ENCODE data around the gene SIGLEC9.
A peak's percentile ranks its signal among the peaks of the same experiment; 100 is the strongest.

The SIGLEC9 gene

DNA sequence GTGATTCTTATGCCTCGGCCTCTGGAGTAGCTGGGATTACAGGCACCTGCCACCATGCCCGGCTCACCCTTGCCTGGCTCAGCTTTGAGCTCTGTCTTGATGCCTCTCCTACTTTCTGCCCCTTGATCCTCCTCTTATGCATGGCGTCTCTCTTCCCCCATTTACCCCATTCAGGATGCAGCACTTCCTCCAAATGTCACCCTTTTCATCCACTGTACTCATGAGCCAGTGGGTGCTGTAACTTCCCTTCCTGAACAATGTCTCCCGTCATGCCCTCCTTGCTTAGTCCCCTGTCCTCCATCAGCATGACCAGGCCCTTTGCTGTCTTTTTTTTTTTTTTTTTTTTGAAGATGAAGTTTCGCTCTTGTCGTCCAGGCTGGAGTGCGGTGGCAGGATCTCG, 3.4 kb upstream of the SIGLEC9 start:
- Histone ChIP-seq H3K4me3 (ENCODE audit: low read length in 2 of 2) (no peak overlapping the region), H3K4me1 (ENCODE audit: control insufficient read depth in 2 of 2, insufficient read depth in 2 of 2, low read length in 2 of 2) (peaks cover 0 to 6% of the 10 kb centered on the region in 2 donors), H3K27ac (ENCODE audit: low read depth in 2 of 2, low read length in 2 of 2) (no peak overlapping the region), H3K27me3 (ENCODE audit: control insufficient read depth in 2 of 2, insufficient read depth in 2 of 2, low read length in 2 of 2) (no peaks in the 10 kb centered on the region), H3K36me3 (ENCODE audit: control insufficient read depth in 2 of 2, insufficient read depth in 2 of 2, low read length in 2 of 2) (no peaks in the 10 kb centered on the region), H3K9ac (ENCODE audit: low read depth in 1 of 2, low read length in 2 of 2) (no peak overlapping the region), H3K9me3 (ENCODE audit: control insufficient read depth in 2 of 2, low read length in 2 of 2) (no peaks in the 10 kb centered on the region)

DNA sequence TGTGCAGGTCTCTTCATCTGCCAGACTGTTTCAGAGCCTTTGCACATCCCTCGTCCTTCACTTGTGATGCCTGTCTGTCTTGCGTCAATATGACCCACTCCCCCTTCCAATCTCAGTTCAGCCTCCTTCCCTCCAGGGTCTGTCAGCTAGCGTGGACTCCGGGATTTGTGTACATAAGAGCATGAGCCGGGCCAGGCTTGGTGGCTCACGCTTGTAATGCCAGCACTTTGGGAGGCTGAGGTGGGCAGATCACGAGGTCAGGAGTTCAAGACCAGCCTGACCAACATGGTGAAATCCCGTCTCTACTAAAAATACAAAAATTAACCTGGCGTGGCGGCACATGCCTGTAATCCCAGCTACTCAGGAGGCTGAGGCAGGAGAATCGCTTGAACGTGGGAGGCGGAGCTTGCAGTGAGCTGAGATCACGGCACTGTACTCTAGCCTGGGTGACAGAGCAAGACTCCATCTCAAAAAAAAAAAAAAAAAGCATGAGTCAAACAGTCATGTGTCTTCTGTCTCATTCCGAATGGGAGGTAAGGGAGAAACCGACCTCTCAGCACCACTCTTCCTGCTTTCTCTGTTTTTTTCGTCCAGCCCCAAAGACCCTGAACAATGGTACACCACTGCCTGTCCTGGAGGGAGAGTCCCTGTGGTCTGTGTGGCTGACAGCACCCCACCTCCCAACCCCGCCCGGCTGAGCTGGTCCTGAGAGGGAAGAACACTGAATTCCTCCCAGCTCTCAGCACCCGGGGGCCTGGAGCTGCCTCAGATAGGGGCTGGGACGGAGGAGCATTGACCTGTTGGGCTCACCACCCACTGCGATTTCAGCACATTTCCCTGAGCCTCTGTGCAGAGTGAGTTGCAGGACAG, 2.4 kb upstream of the SIGLEC9 start:
- H3K36me3 ChIP-seq (ENCODE audit: control insufficient read depth in 2 of 2, insufficient read depth in 2 of 2, low read length in 2 of 2): no peaks in the 10 kb centered on the region
- H3K4me3 ChIP-seq (ENCODE audit: low read length in 2 of 2): no peak overlapping the region
- peaks cover 0 to 6% of the 10 kb centered on the region in 2 donors for H3K4me1 ChIP-seq (ENCODE audit: control insufficient read depth in 2 of 2, insufficient read depth in 2 of 2, low read length in 2 of 2)
- no peak overlapping the region for H3K9ac ChIP-seq (ENCODE audit: low read depth in 1 of 2, low read length in 2 of 2)
- no peaks in the 10 kb centered on the region for H3K27me3 ChIP-seq (ENCODE audit: control insufficient read depth in 2 of 2, insufficient read depth in 2 of 2, low read length in 2 of 2)
- no peaks in the 10 kb centered on the region for H3K9me3 ChIP-seq (ENCODE audit: control insufficient read depth in 2 of 2, low read length in 2 of 2)
- peak overlapping the region in 1 of 2 donors; percentile 16 for H3K27ac ChIP-seq (ENCODE audit: low read depth in 2 of 2, low read length in 2 of 2)

DNA sequence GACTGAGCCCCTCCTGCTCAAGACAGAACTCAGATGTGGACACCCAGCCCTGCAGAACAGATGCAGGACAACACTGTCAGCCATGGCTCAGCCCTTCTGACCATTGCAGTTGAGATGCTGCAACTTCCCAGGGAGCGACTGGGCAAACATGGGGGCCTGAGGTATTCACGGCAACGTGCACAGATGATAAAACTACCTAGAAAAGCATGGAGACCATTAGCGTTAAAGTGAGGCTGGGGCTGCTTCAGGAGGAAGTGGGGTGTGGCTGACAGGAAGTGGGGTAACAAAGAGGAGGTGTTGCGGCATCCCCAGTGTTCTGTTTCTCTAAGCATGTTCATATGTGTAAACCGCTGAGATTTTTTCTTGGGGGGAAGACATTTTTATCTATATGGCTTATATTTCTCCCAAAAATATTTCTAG, 1.3 kb upstream of the SIGLEC9 start:
- H3K4me1 ChIP-seq (ENCODE audit: control insufficient read depth in 2 of 2, insufficient read depth in 2 of 2, low read length in 2 of 2): peaks cover 4 to 9% of the 10 kb centered on the region in 2 donors
- H3K36me3 ChIP-seq (ENCODE audit: control insufficient read depth in 2 of 2, insufficient read depth in 2 of 2, low read length in 2 of 2): no peaks in the 10 kb centered on the region
- H3K4me3 ChIP-seq (ENCODE audit: low read length in 2 of 2): no peak overlapping the region
- H3K27me3 ChIP-seq (ENCODE audit: control insufficient read depth in 2 of 2, insufficient read depth in 2 of 2, low read length in 2 of 2): no peaks in the 10 kb centered on the region
- H3K9ac ChIP-seq (ENCODE audit: low read depth in 1 of 2, low read length in 2 of 2): no peak overlapping the region
- H3K27ac ChIP-seq (ENCODE audit: low read depth in 2 of 2, low read length in 2 of 2): peak overlapping the region in 1 of 2 donors; percentile 16
- no peaks in the 10 kb centered on the region for H3K9me3 ChIP-seq (ENCODE audit: control insufficient read depth in 2 of 2, low read length in 2 of 2)

DNA sequence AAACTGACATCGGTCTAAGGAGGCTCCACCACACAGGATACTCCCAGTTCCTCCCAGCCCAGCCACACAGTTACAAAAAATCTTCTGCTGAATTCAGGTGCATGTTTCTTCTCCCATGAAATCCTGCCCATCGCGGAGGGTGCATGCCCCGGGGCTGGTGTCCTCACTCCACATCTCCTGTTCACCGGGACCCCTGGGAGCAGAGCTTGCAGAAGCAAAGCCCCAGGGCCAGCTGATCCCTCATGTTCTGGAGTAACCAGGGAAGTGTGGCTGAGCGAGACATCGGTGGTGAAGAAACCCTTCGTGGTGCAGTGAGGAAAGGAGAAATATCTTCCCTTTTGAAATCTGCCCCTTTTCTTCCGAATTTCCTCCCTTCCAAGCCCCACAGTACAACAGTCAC, 904 bp upstream of the SIGLEC9 start:
- Histone ChIP-seq H3K9ac (ENCODE audit: low read depth in 1 of 2, low read length in 2 of 2) (no peak overlapping the region), H3K27me3 (ENCODE audit: control insufficient read depth in 2 of 2, insufficient read depth in 2 of 2, low read length in 2 of 2) (no peaks in the 10 kb centered on the region), H3K9me3 (ENCODE audit: control insufficient read depth in 2 of 2, low read length in 2 of 2) (no peaks in the 10 kb centered on the region), H3K4me1 (ENCODE audit: control insufficient read depth in 2 of 2, insufficient read depth in 2 of 2, low read length in 2 of 2) (peaks cover 6 to 13% of the 10 kb centered on the region in 2 donors), H3K36me3 (ENCODE audit: control insufficient read depth in 2 of 2, insufficient read depth in 2 of 2, low read length in 2 of 2) (no peaks in the 10 kb centered on the region), H3K4me3 (ENCODE audit: low read length in 2 of 2) (no peak overlapping the region), H3K27ac (ENCODE audit: low read depth in 2 of 2, low read length in 2 of 2) (peak overlapping the region in 1 of 2 donors; percentile 43)

DNA sequence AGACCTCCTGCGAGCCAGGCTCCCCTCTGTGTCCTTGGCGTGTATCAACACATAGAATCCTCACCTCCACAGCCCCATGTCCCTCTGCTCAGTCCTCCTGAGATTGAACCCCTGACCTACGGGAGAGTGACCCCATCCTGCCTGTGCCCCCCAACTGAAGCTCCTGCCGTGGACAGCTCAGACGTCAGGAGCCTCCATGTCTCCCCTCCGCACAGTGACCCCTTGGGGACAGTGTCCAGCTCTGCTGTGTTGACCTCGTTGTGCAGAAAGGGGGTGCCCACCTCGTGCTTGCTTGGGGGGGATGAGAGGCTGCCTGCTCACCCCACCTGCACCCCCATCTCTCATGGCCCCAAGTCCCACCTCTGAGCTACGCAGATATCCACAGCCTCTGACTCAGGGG, 490 bp upstream of the SIGLEC9 start:
- Histone ChIP-seq H3K9ac (ENCODE audit: low read depth in 1 of 2, low read length in 2 of 2) (no peak overlapping the region), H3K36me3 (ENCODE audit: control insufficient read depth in 2 of 2, insufficient read depth in 2 of 2, low read length in 2 of 2) (no peaks in the 10 kb centered on the region), H3K27ac (ENCODE audit: low read depth in 2 of 2, low read length in 2 of 2) (peak overlapping the region in 1 of 2 donors; percentile 43), H3K27me3 (ENCODE audit: control insufficient read depth in 2 of 2, insufficient read depth in 2 of 2, low read length in 2 of 2) (no peaks in the 10 kb centered on the region), H3K9me3 (ENCODE audit: control insufficient read depth in 2 of 2, low read length in 2 of 2) (no peaks in the 10 kb centered on the region), H3K4me1 (ENCODE audit: control insufficient read depth in 2 of 2, insufficient read depth in 2 of 2, low read length in 2 of 2) (peaks cover 7 to 13% of the 10 kb centered on the region in 2 donors), H3K4me3 (ENCODE audit: low read length in 2 of 2) (no peak overlapping the region)

DNA sequence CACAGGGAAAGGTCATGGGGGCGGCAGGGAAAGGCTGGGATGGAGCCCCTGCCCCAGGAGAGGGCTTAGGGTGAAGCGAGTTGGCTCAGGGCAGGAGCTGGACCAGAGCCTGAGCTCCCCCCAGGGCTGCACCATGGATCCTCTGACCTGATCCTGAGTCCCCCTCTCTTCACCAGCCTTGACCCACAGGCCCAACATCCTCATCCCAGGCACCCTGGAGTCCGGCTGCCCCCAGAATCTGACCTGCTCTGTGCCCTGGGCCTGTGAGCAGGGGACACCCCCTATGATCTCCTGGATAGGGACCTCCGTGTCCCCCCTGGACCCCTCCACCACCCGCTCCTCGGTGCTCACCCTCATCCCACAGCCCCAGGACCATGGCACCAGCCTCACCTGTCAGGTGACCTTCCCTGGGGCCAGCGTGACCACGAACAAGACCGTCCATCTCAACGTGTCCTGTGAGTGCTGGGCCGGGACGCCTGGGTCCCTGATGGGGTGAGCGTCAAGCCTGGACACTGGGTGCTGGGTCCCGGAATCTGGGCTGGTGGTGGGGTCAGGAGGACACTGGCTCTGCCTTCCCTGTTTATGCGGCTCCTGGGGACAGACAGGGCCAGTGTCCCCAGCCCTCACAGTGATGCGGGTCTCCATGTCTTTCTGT, 842 bp downstream of the SIGLEC9 start:
- peak overlapping the region in 1 of 2 donors; percentile 33 for H3K9ac ChIP-seq (ENCODE audit: low read depth in 1 of 2, low read length in 2 of 2)
- peak overlapping the region in 1 of 2 donors; percentile 23 for H3K4me3 ChIP-seq (ENCODE audit: low read length in 2 of 2)
- no peaks in the 10 kb centered on the region for H3K9me3 ChIP-seq (ENCODE audit: control insufficient read depth in 2 of 2, low read length in 2 of 2)
- no peaks in the 10 kb centered on the region for H3K27me3 ChIP-seq (ENCODE audit: control insufficient read depth in 2 of 2, insufficient read depth in 2 of 2, low read length in 2 of 2)
- no peaks in the 10 kb centered on the region for H3K36me3 ChIP-seq (ENCODE audit: control insufficient read depth in 2 of 2, insufficient read depth in 2 of 2, low read length in 2 of 2)
- peak overlapping the region; percentile 9 to 39 for H3K27ac ChIP-seq (ENCODE audit: low read depth in 2 of 2, low read length in 2 of 2)
- H3K4me1 ChIP-seq (ENCODE audit: control insufficient read depth in 2 of 2, insufficient read depth in 2 of 2, low read length in 2 of 2): peaks cover 7 to 13% of the 10 kb centered on the region in 2 donors

DNA sequence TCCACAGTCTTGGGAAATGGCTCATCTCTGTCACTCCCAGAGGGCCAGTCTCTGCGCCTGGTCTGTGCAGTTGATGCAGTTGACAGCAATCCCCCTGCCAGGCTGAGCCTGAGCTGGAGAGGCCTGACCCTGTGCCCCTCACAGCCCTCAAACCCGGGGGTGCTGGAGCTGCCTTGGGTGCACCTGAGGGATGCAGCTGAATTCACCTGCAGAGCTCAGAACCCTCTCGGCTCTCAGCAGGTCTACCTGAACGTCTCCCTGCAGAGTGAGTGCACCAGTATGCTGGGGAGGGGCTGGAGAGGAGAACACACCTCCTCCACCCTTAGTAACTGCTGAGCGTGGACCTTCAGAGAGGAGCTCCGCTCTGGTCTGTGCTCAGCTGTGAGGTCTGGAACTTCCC, 2.3 kb downstream of the SIGLEC9 start:
- H3K36me3 ChIP-seq (ENCODE audit: control insufficient read depth in 2 of 2, insufficient read depth in 2 of 2, low read length in 2 of 2): no peaks in the 10 kb centered on the region
- H3K4me1 ChIP-seq (ENCODE audit: control insufficient read depth in 2 of 2, insufficient read depth in 2 of 2, low read length in 2 of 2): peaks cover 7 to 13% of the 10 kb centered on the region in 2 donors
- no peaks in the 10 kb centered on the region for H3K9me3 ChIP-seq (ENCODE audit: control insufficient read depth in 2 of 2, low read length in 2 of 2)
- H3K4me3 ChIP-seq (ENCODE audit: low read length in 2 of 2): no peak overlapping the region
- H3K27me3 ChIP-seq (ENCODE audit: control insufficient read depth in 2 of 2, insufficient read depth in 2 of 2, low read length in 2 of 2): no peaks in the 10 kb centered on the region
- no peak overlapping the region for H3K9ac ChIP-seq (ENCODE audit: low read depth in 1 of 2, low read length in 2 of 2)
- peak overlapping the region in 1 of 2 donors; percentile 32 for H3K27ac ChIP-seq (ENCODE audit: low read depth in 2 of 2, low read length in 2 of 2)

DNA sequence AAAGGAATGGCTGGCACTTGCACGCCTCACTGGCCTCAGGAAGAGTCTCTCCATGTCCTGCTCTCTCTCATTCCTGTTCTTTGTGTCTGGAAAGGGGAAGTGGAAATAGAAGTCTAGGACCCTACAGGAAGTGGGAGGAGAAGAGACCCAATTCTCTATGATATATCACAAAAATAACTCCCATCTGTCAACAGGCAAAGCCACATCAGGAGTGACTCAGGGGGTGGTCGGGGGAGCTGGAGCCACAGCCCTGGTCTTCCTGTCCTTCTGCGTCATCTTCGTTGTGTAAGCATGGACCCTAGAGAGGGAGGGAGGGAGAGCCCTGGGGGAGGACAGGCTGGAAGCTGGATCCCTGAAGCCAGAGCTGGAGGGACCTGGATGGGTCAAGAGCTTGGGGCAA, 3.0 kb downstream of the SIGLEC9 start:
- H3K27me3 ChIP-seq (ENCODE audit: control insufficient read depth in 2 of 2, insufficient read depth in 2 of 2, low read length in 2 of 2): no peaks in the 10 kb centered on the region
- H3K36me3 ChIP-seq (ENCODE audit: control insufficient read depth in 2 of 2, insufficient read depth in 2 of 2, low read length in 2 of 2): no peaks in the 10 kb centered on the region
- no peak overlapping the region for H3K27ac ChIP-seq (ENCODE audit: low read depth in 2 of 2, low read length in 2 of 2)
- H3K9me3 ChIP-seq (ENCODE audit: control insufficient read depth in 2 of 2, low read length in 2 of 2): no peaks in the 10 kb centered on the region
- H3K4me1 ChIP-seq (ENCODE audit: control insufficient read depth in 2 of 2, insufficient read depth in 2 of 2, low read length in 2 of 2): peaks cover 10 to 13% of the 10 kb centered on the region in 2 donors
- H3K4me3 ChIP-seq (ENCODE audit: low read length in 2 of 2): no peak overlapping the region
- H3K9ac ChIP-seq (ENCODE audit: low read depth in 1 of 2, low read length in 2 of 2): no peak overlapping the region

DNA sequence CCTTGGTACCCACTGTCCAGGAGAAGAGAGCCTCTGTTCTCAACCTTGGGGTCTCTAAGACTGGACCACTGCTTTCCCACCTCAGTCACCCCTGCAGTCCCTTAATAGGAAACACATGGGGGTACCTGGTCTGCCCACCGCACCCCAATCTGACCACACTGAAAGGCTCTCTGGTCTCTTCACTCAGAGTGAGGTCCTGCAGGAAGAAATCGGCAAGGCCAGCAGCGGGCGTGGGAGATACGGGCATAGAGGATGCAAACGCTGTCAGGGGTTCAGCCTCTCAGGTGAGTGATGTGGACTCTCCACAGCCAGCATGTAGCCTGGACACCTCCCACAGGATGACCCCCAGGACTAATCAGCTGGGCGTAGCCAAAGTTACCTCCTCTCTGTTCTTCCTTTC, 3.5 kb downstream of the SIGLEC9 start:
- Histone ChIP-seq H3K4me3 (ENCODE audit: low read length in 2 of 2) (no peak overlapping the region), H3K9ac (ENCODE audit: low read depth in 1 of 2, low read length in 2 of 2) (peak overlapping the region in 1 of 2 donors; percentile 5)

DNA sequence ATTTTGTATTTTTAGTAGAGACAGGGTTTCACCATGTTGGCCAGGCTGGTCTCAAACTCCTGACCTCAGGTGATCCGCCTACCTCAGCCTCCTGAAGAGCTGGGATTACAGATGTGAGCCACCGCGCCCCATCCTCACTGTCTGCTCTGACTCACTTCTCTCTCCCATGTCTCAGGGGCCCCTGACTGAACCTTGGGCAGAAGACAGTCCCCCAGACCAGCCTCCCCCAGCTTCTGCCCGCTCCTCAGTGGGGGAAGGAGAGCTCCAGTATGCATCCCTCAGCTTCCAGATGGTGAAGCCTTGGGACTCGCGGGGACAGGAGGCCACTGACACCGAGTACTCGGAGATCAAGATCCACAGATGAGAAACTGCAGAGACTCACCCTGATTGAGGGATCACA, 5.0 kb downstream of the SIGLEC9 start:
- Histone ChIP-seq H3K9ac (ENCODE audit: low read depth in 1 of 2, low read length in 2 of 2) (no peak overlapping the region), H3K4me1 (ENCODE audit: control insufficient read depth in 2 of 2, insufficient read depth in 2 of 2, low read length in 2 of 2) (peaks cover 7 to 10% of the 10 kb centered on the region in 2 donors), H3K9me3 (ENCODE audit: control insufficient read depth in 2 of 2, low read length in 2 of 2) (no peaks in the 10 kb centered on the region), H3K27me3 (ENCODE audit: control insufficient read depth in 2 of 2, insufficient read depth in 2 of 2, low read length in 2 of 2) (no peaks in the 10 kb centered on the region), H3K36me3 (ENCODE audit: control insufficient read depth in 2 of 2, insufficient read depth in 2 of 2, low read length in 2 of 2) (no peaks in the 10 kb centered on the region), H3K4me3 (ENCODE audit: low read length in 2 of 2) (no peak overlapping the region), H3K27ac (ENCODE audit: low read depth in 2 of 2, low read length in 2 of 2) (no peak overlapping the region)

More for the DNA sequence above, 3.5 kb downstream of the SIGLEC9 start:
- no peaks in the 10 kb centered on the region for H3K27me3 ChIP-seq (ENCODE audit: control insufficient read depth in 2 of 2, insufficient read depth in 2 of 2, low read length in 2 of 2)
- H3K9me3 ChIP-seq (ENCODE audit: control insufficient read depth in 2 of 2, low read length in 2 of 2): no peaks in the 10 kb centered on the region
- H3K27ac ChIP-seq (ENCODE audit: low read depth in 2 of 2, low read length in 2 of 2): no peak overlapping the region
- peaks cover 10 to 13% of the 10 kb centered on the region in 2 donors for H3K4me1 ChIP-seq (ENCODE audit: control insufficient read depth in 2 of 2, insufficient read depth in 2 of 2, low read length in 2 of 2)
- H3K36me3 ChIP-seq (ENCODE audit: control insufficient read depth in 2 of 2, insufficient read depth in 2 of 2, low read length in 2 of 2): no peaks in the 10 kb centered on the region
